DOHH2 (cell line): ENCODE data around the gene CNTNAP5.
"Not testable (repeated sequence)": the region's sequence is repeated elsewhere in the genome, so short reads cannot be mapped to it uniquely, and the experiment has no call there.

Experiments used
- H3F3A ChIP-seq: fragments of 200-600 bp; sonication (generic), shearing (Covaris generic); 2 replicates; pipeline ENCODE4 v1.6.0; 2016; ENCODE audit warnings: antibody characterized with exemption, mild to moderate bottlenecking; ENCODE audit not compliant: control insufficient read depth, insufficient read depth
- H3K27ac ChIP-seq: fragments of 200-600 bp; sonication (generic); 2 replicates; pipeline ENCODE4 v1.5.1; 2014; ENCODE audit warnings: low read depth, mild to moderate bottlenecking, low read length, moderate library complexity
- H3K27me3 ChIP-seq: fragments of 200-600 bp; sonication (generic); 2 replicates; pipeline ENCODE4 v1.6.1; 2014; ENCODE audit warnings: mild to moderate bottlenecking, low read length, mixed read lengths; ENCODE audit not compliant: control insufficient read depth
- H3K36me3 ChIP-seq: fragments of 200-600 bp; sonication (generic); 2 replicates; pipeline ENCODE4 v1.6.1; 2014; ENCODE audit warnings: mild to moderate bottlenecking, low read length, moderate library complexity, mixed read lengths; ENCODE audit not compliant: control insufficient read depth
- H3K4me1 ChIP-seq: fragments of 200-600 bp; sonication (generic); 2 replicates; pipeline ENCODE4 v1.6.1; 2014; ENCODE audit warnings: mild to moderate bottlenecking, low read length, mixed read lengths; ENCODE audit not compliant: control insufficient read depth
- H3K4me2 ChIP-seq: fragments of 200-600 bp; sonication (generic); 2 replicates; pipeline ENCODE4 v1.6.0; 2014; ENCODE audit warnings: mild to moderate bottlenecking, low read length, moderate library complexity
- H3K4me3 ChIP-seq: fragments of 200-600 bp; sonication (generic); 2 replicates; pipeline ENCODE4 v1.5.1; 2014; ENCODE audit warnings: mild to moderate bottlenecking, low read length, mixed read lengths
- H3K79me2 ChIP-seq: fragments of 200-600 bp; sonication (generic); 2 replicates; pipeline ENCODE4 v1.6.1; 2014; ENCODE audit warnings: mild to moderate bottlenecking, low read length, mixed read lengths; ENCODE audit not compliant: control insufficient read depth
- H3K9me2 ChIP-seq: fragments of 200-600 bp; sonication (generic); replicated peaks from 2 replicates; pipeline ENCODE4 v1.6.1; 2014; ENCODE audit warnings: mild to moderate bottlenecking, low read length, mixed read lengths; ENCODE audit not compliant: control insufficient read depth
- H3K9me3 ChIP-seq: fragments of 200-600 bp; sonication (generic); 2 replicates; pipeline ENCODE4 v1.6.1; 2014; ENCODE audit warnings: antibody characterized with exemption, low read length, mixed read lengths; ENCODE audit not compliant: control insufficient read depth, insufficient read depth
- H4K20me1 ChIP-seq: fragments of 200-600 bp; sonication (generic); 2 replicates; pipeline ENCODE4 v1.6.0; 2014; ENCODE audit warnings: low read depth, mild to moderate bottlenecking, antibody characterized with exemption, low read length, moderate library complexity; ENCODE audit not compliant: control insufficient read depth, insufficient read depth
- EZH2phosphoT487 ChIP-seq: fragments of 200-600 bp; sonication (generic); IDR thresholded peaks from 2 replicates; pipeline ENCODE4 v1.6.1; 2017; ENCODE audit warnings: borderline replicate concordance, mild to moderate bottlenecking, antibody characterized with exemption, low read length, moderate library complexity, mixed read lengths
- TF ChIP-seq, protein P1 (sequence below): fragments of 200-600 bp; sonication (generic); IDR thresholded peaks from one replicate; pipeline ENCODE4 v1.5.1; 2014; ENCODE audit warnings: antibody characterized with exemption, mild to moderate bottlenecking, low read depth, low read length; ENCODE audit not compliant: poor library complexity, severe bottlenecking

Gene CNTNAP5

GRCh38 chr2:124382067-124382618 is 357.1 kb downstream of the CNTNAP5 start:
- H3K36me3 ChIP-seq = no peaks in the 10 kb centered on the region
- H3K27me3 ChIP-seq = no peaks in the 10 kb centered on the region
- H3K9me2 ChIP-seq = no peaks in the 10 kb centered on the region
- no peaks in the 10 kb centered on the region for H3K79me2 ChIP-seq
- H4K20me1 ChIP-seq = no peaks in the 10 kb centered on the region
- no peak overlapping the region for H3K4me3 ChIP-seq
- H3K4me1 ChIP-seq = no peaks in the 10 kb centered on the region
- no peak overlapping the region for H3K4me2 ChIP-seq
- no peak for TF ChIP-seq EZH2phosphoT487
- TF ChIP-seq, protein P1, sequence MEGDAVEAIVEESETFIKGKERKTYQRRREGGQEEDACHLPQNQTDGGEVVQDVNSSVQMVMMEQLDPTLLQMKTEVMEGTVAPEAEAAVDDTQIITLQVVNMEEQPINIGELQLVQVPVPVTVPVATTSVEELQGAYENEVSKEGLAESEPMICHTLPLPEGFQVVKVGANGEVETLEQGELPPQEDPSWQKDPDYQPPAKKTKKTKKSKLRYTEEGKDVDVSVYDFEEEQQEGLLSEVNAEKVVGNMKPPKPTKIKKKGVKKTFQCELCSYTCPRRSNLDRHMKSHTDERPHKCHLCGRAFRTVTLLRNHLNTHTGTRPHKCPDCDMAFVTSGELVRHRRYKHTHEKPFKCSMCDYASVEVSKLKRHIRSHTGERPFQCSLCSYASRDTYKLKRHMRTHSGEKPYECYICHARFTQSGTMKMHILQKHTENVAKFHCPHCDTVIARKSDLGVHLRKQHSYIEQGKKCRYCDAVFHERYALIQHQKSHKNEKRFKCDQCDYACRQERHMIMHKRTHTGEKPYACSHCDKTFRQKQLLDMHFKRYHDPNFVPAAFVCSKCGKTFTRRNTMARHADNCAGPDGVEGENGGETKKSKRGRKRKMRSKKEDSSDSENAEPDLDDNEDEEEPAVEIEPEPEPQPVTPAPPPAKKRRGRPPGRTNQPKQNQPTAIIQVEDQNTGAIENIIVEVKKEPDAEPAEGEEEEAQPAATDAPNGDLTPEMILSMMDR = no peak
- no peaks in the 10 kb centered on the region for H3K9me3 ChIP-seq
- H3K27ac ChIP-seq = no peak overlapping the region
- H3F3A ChIP-seq = no peaks in the 10 kb centered on the region

DNA sequence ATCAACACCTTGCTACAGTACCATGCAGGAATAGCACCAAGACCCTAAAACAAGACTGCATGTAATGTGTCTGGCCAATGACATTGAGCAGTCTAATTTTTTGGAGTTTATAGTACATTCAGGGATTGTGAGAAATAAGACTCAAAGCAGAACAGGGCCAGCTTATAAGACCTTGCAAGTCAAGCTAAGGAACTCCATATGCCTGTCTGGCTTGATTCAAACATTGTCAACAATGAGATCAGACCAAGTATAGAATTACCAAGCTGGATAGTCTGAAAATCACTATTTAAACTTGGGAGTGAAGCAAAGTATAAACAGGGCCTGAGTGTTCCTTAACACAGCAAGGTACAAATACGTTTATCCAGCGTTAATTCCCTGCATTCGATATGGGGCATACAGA is 370.9 kb downstream of the CNTNAP5 start:
- Histone ChIP-seq H3K9me2 (no peaks in the 10 kb centered on the region), H3K27me3 (no peaks in the 10 kb centered on the region), H4K20me1 (no peaks in the 10 kb centered on the region), H3K4me1 (no peaks in the 10 kb centered on the region), H3K9me3 (no peaks in the 10 kb centered on the region; the same call in 1 of the 2 replicates), H3K4me2 (no peak overlapping the region), H3K36me3 (no peaks in the 10 kb centered on the region), H3F3A (no peaks in the 10 kb centered on the region), H3K27ac (no peak overlapping the region), H3K4me3 (no peak overlapping the region), H3K79me2 (no peaks in the 10 kb centered on the region)
- TF ChIP-seq, protein P1 = no peak
- TF ChIP-seq EZH2phosphoT487 = no peak

DNA sequence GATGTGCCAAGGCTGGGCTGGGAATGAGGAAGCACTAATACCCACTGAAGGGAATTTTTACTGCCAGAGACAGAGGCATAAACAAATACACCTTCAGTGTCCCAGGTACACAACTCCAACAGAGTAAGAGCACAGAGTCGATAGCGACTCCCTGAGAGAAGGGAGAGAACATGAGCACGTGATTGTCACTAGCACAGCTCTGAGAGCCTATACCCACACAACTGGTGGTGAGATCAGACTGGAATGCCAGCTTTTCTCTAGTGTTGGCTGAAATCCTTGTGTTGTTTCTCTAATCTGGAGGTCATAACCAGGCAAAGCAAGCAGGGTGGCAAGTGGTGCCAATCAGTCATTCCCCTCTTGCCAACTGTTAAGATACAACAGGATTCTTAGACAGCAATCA is 377.2 kb downstream of the CNTNAP5 start:
- H3K9me2 ChIP-seq = no peaks in the 10 kb centered on the region
- H3F3A ChIP-seq = no peaks in the 10 kb centered on the region
- TF ChIP-seq, protein P1 = no peak
- no peak for TF ChIP-seq EZH2phosphoT487
- no peak overlapping the region for H3K27ac ChIP-seq
- H3K4me3 ChIP-seq = no peak overlapping the region
- H3K9me3 ChIP-seq = no peaks in the 10 kb centered on the region; the same call in 1 of the 2 replicates
- H3K4me1 ChIP-seq = no peaks in the 10 kb centered on the region
- no peaks in the 10 kb centered on the region for H3K36me3 ChIP-seq
- no peaks in the 10 kb centered on the region for H3K79me2 ChIP-seq
- no peaks in the 10 kb centered on the region for H4K20me1 ChIP-seq
- H3K27me3 ChIP-seq = no peaks in the 10 kb centered on the region
- no peak overlapping the region for H3K4me2 ChIP-seq

- H3K4me1 ChIP-seq, H3K27me3 ChIP-seq, H3K9me3 ChIP-seq, H3K79me2 ChIP-seq, H3K4me3 ChIP-seq, H4K20me1 ChIP-seq, H3K9me2 ChIP-seq, H3F3A ChIP-seq, H3K36me3 ChIP-seq, H3K27ac ChIP-seq, H3K4me2 ChIP-seq: not testable (repeated sequence)
Observed at GRCh38 chr2:124407836-124408534, 382.9 kb downstream of the CNTNAP5 start.
